Keratinocyte (primary cell): ENCODE results near the gene CLEC18A. TPM values are rescaled to one million over a fixed set of nuclear protein-coding genes. Genes with fewer than 3 reads are reported as not detected.

Source experiments
- DNase-seq: peaks from one replicate; pipeline ENCODE4 v3.0.0-alpha.2; 2011; ENCODE audit warnings: low read depth, missing footprints, low spot score
- FAIRE-seq: peaks from 2 replicates; lab custom pipeline; 2011; peaks lifted over from hg19 to GRCh38; lab: Jason Lieb, UNC
- H2AFZ ChIP-seq: 2 replicates; pipeline ENCODE4 v1.6.0; 2012; ENCODE audit warnings: low read length, control low read depth, inconsistent platforms; ENCODE audit not compliant: control insufficient read depth
- H3K27ac ChIP-seq: 2 replicates; pipeline ENCODE4 v1.5.1; 2011; ENCODE audit warnings: low read length; ENCODE audit not compliant: control insufficient read depth, insufficient read depth
- H3K27me3 ChIP-seq: 3 replicates; pipeline ENCODE4 v1.6.0; 2011; ENCODE audit warnings: low read length; ENCODE audit not compliant: control insufficient read depth, insufficient read depth; ENCODE audit errors: extremely low read depth
- H3K36me3 ChIP-seq, 2 experiments: 2 replicates in 1 of 2; 3 replicates in 1 of 2; pipeline ENCODE4 v1.5.1; 2011; ENCODE audit warnings: low read length in 2 of 2, mild to moderate bottlenecking in 1 of 2; ENCODE audit not compliant: control insufficient read depth in 2 of 2, insufficient read depth in 2 of 2; ENCODE audit errors: extremely low read depth in 1 of 2
- H3K4me1 ChIP-seq: 3 replicates; pipeline ENCODE4 v1.5.1; 2011; ENCODE audit warnings: low read length; ENCODE audit not compliant: control insufficient read depth, insufficient read depth; ENCODE audit errors: extremely low read depth
- H3K4me2 ChIP-seq: 3 replicates; pipeline ENCODE4 v1.6.0; 2011; ENCODE audit warnings: low read depth, low read length; ENCODE audit not compliant: control insufficient read depth, insufficient read depth; ENCODE audit errors: extremely low read depth
- H3K4me3 ChIP-seq, 3 experiments: fragments of 200-600 bp in 1 of 3; sonication (generic) in 1 of 3; 2 replicates in 2 of 3; 3 replicates in 1 of 3; pipeline ENCODE4 v1.5.1; 2011 to 2016; ENCODE audit warnings: low read length in 3 of 3, mild to moderate bottlenecking in 3 of 3, control low read depth in 2 of 3, inconsistent platforms in 1 of 3, low read depth in 1 of 3, mixed read lengths in 1 of 3, mixed run types in 1 of 3, moderate library complexity in 1 of 3; ENCODE audit not compliant: control insufficient read depth in 2 of 3, insufficient read depth in 2 of 3; ENCODE audit errors: extremely low read depth in 1 of 3
- H3K79me2 ChIP-seq: 2 replicates; pipeline ENCODE4 v1.6.0; 2012; ENCODE audit warnings: low read length; ENCODE audit not compliant: control insufficient read depth, insufficient read depth
- H3K9ac ChIP-seq: 3 replicates; pipeline ENCODE4 v1.6.0; 2011; ENCODE audit warnings: low read length; ENCODE audit not compliant: control insufficient read depth, insufficient read depth; ENCODE audit errors: extremely low read depth
- H3K9me1 ChIP-seq: 3 replicates; pipeline ENCODE4 v1.6.0; 2011; ENCODE audit warnings: low read length; ENCODE audit not compliant: control insufficient read depth, insufficient read depth; ENCODE audit errors: extremely low read depth
- H3K9me3 ChIP-seq: 2 replicates; pipeline ENCODE4 v1.5.1; 2012; ENCODE audit warnings: low read depth, low read length; ENCODE audit not compliant: control insufficient read depth
- H4K20me1 ChIP-seq: 3 replicates; pipeline ENCODE4 v1.6.0; 2011; ENCODE audit warnings: low read length; ENCODE audit not compliant: control insufficient read depth, insufficient read depth; ENCODE audit errors: extremely low read depth
- CTCF ChIP-seq, 3 experiments: IDR thresholded peaks in 1 of 3; conservative IDR thresholded peaks in 1 of 3; optimal IDR thresholded peaks in 1 of 3; 2 replicates in 2 of 3; 3 replicates in 1 of 3; pipeline versions ENCODE3 to v1.5.1; 2011; ENCODE audit warnings: low read length in 3 of 3, mild to moderate bottlenecking in 3 of 3, moderate library complexity in 2 of 3, control low read depth in 1 of 3, inconsistent platforms in 1 of 3; ENCODE audit not compliant: insufficient read depth in 2 of 3; ENCODE audit errors: extremely low read depth in 1 of 3
- EZH2 ChIP-seq: IDR thresholded peaks from one replicate; pipeline ENCODE4 v1.6.1; 2012; ENCODE audit warnings: inconsistent platforms, mild to moderate bottlenecking, low read length, moderate library complexity
- dilution Hi-C: fragments of 300-500 bp; cut with MboI; formaldehyde crosslinking; loops from one replicate; pipeline ENCODE4 v1.7.0; 2020; ENCODE audit warnings: low sequenced_read_pairs; ENCODE audit not compliant: extremely low pct_ligation_motif_present
- polyA plus RNA-seq, 5 experiments: library from polyadenylated mRNA; depleted of rRNA in 3 of 5; stranded (reverse) in 3 of 5; stranded (forward) in 1 of 5; unstranded in 1 of 5; fragments of >200 nt; gene quantifications; 1 replicate in 1 of 5; 2 replicates in 3 of 5; 3 replicates in 1 of 5; pipeline versions ENCODE4 v1.2.1 to v1.2.3, GENCODE V29; 2011 to 2012; ENCODE audit warnings: missing spikeins in 2 of 5, low read depth in 1 of 5, low replicate concordance in 1 of 5

The CLEC18A gene
- polyA plus RNA-seq, 1 donor (not counting 4 experiments of a cell fraction or from before 2014, with no cell fraction given): 0.14 TPM

GRCh38 chr16:69906838-69907401, 44.2 kb upstream of the CLEC18A start:
- no peak overlapping the region for H3K9ac ChIP-seq
- dilution Hi-C loops: no loop called here
- H3K27me3 ChIP-seq: no peaks in the 10 kb centered on the region
- TF ChIP-seq CTCF (optimal IDR thresholded peaks at IDR 0.05 in 1 of 3, IDR thresholded peaks at IDR 0.05 in 1 of 3, conservative IDR thresholded peaks at IDR 0.05 in 1 of 3; ENCODE audit: extremely low read depth in 1 of 3, insufficient read depth in 2 of 3, low read length in 3 of 3) (no peak), EZH2 (no peak)
- no peak overlapping the region for H3K27ac ChIP-seq
- no peak overlapping the region for H3K4me2 ChIP-seq
- DNase-seq (no peak), FAIRE-seq (peak; percentile 13)
- no peaks in the 10 kb centered on the region for H3K4me1 ChIP-seq
- H3K9me1 ChIP-seq: no peaks in the 10 kb centered on the region
- H3K9me3 ChIP-seq: no peaks in the 10 kb centered on the region
- no peaks in the 10 kb centered on the region for H4K20me1 ChIP-seq
- H3K79me2 ChIP-seq: no peaks in the 10 kb centered on the region
- H3K36me3 ChIP-seq: peaks cover 2 to 9% of the 10 kb centered on the region in 2 experiments
- no peak overlapping the region for H2AFZ ChIP-seq
- no peak overlapping the region for H3K4me3 ChIP-seq

- no peaks in the 10 kb centered on the region for H3K79me2 ChIP-seq
- dilution Hi-C loops: no loop called here
- no peaks in the 10 kb centered on the region for H3K27me3 ChIP-seq
- TF ChIP-seq CTCF (optimal IDR thresholded peaks at IDR 0.05 in 1 of 3, IDR thresholded peaks at IDR 0.05 in 1 of 3, conservative IDR thresholded peaks at IDR 0.05 in 1 of 3; ENCODE audit: extremely low read depth in 1 of 3, insufficient read depth in 2 of 3, low read length in 3 of 3): no peak
- H2AFZ ChIP-seq: no peak overlapping the region
- H3K27ac ChIP-seq: no peak overlapping the region
- H3K9me3 ChIP-seq: no peaks in the 10 kb centered on the region
- DNase-seq (no peak), FAIRE-seq (no peak)
- H4K20me1 ChIP-seq: no peaks in the 10 kb centered on the region
- no peaks in the 10 kb centered on the region for H3K4me1 ChIP-seq
- no peak overlapping the region for H3K9ac ChIP-seq
- no peaks in the 10 kb centered on the region for H3K9me1 ChIP-seq
- no peak overlapping the region for H3K4me3 ChIP-seq
- no peak overlapping the region for H3K4me2 ChIP-seq
- H3K36me3 ChIP-seq: peaks cover 2 to 9% of the 10 kb centered on the region in 2 experiments
Observed at GRCh38 chr16:69909043-69909442, 42.1 kb upstream of the CLEC18A start.
